ENCODE data around the gene POLR2E.

Gene POLR2E

GRCh38 chr19:1138121-1138520, 42.9 kb upstream of the POLR2E start:
- DNase-seq (ENCODE audit: insufficient read length, low spot score) (no peak), FAIRE-seq (no peak)
- no peak for TF ChIP-seq CTCF (IDR thresholded peaks at IDR 0.05; ENCODE audit: insufficient read depth, missing control alignments)

DNA sequence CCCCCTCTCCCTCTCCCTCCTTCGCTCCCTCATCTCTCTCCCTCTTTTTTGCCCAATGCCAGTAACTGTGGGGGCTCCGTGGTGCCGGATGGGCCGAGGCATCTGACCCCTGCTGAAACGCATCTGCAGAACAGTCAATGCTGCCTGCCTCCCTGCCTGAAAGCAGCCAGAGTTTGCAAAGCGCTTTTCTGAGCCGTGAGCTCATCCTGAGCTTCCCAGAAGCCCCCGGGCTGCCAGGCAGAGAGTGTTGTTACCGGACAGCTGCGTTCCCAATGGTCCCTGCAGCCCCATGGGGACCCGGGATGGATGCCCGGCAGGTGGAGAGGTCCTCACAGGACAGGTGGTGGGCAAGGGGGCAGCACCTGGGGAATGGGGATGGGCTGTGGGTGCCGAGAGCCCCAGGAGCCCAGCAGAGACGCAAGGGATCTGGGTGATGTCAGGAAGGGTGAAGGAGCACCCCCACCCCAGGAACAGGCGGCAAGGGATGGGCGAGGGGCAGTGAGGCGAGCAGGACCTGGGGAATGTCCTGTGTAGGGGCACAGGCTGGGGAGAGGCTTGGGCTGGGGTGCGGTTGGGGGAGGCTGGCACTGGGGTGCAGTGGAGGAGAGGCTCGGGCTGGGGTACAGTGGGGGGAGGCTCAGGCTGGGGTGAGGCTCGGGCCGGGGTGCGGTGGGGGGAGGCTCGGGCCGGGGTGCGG, 41.6 kb upstream of the POLR2E start:
- DNase-seq (ENCODE audit: insufficient read length, low spot score) = no peak

GRCh38 chr19:1136201-1136600, 41.0 kb upstream of the POLR2E start:
- no peak for TF ChIP-seq CTCF (IDR thresholded peaks at IDR 0.05; ENCODE audit: insufficient read depth, missing control alignments)
- FAIRE-seq (no peak), DNase-seq (ENCODE audit: insufficient read length, low spot score) (no peak)

More for the DNA sequence above, 41.6 kb upstream of the POLR2E start:
- no peak for FAIRE-seq
- no peak for TF ChIP-seq CTCF (IDR thresholded peaks at IDR 0.05; ENCODE audit: insufficient read depth, missing control alignments)

- DNase-seq (ENCODE audit: insufficient read length, low spot score) (no peak), FAIRE-seq (no peak)
- TF ChIP-seq CTCF (IDR thresholded peaks at IDR 0.05; ENCODE audit: insufficient read depth, missing control alignments) = no peak
These were observed 40.3 kb upstream of the POLR2E start for GRCh38 chr19:1135454-1135853.

GRCh38 chr19:1134431-1134830, 39.3 kb upstream of the POLR2E start:
- no peak for TF ChIP-seq CTCF (IDR thresholded peaks at IDR 0.05; ENCODE audit: insufficient read depth, missing control alignments)
- DNase-seq (ENCODE audit: insufficient read length, low spot score) = no peak
- FAIRE-seq = no peak

DNA sequence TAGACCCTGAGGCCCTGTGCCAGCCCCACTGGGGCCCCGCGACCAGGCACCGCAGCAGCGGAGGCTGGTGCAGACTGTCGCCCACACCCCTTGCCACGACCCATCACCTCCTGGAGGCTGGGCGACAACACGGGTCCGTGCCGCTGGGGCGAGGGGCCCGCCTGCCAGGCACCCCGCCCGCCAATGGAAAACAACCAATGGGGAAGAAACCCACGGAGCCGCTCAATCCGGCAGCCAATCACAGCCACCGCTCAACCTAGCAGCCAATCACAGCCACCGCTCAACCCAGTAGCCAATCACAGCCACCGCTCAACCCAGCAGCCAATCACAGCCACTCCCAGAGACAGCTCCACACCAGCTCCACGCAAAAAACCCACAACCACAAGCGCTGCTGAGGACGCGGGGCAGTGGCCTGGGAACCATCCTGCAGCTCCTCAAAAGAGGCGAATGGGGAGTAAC, 38.3 kb upstream of the POLR2E start:
- TF ChIP-seq CTCF (IDR thresholded peaks at IDR 0.05; ENCODE audit: insufficient read depth, missing control alignments) = no peak
- FAIRE-seq (no peak), DNase-seq (ENCODE audit: insufficient read length, low spot score) (no peak)

DNA sequence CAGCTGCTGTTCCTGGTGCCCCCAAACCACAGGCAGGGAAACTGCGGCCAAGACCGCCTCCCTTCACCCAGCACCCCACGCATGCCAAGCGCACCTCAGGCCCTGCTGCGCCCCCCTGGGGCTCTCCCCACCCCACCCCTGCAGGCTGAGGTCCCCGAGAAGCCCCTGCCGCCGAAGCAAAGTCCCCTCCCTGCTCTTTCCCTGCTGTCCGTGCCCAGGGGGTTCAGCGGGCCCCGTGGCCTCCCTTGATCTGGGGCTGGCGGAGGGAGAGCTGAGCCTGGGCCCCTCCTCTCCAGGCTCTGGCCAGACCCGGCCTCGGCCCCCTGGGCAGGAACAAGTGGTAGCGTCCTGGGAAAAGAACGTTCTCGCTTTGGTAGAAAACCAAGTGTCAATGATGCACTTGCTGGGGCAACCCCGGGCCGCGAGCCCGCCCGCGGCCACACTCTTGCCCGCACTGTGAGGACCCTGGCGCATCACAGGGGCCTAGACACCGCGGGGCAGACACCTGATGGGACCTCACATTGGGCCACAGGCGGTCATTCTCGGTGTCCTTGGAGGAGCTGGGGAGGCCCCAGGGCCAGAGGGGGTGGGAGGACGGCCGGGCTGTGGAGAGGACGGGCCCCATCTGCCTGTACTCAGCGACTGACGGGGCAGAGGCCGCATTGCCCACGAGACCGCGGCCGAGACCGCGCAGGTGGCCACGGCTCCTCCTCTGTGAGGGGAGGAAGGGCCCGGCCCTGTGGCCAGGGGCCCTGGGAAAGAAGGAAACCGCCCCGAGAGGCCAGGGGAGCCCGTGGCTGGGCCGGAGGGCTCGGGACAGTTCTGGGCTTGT, 37.6 kb upstream of the POLR2E start:
- TF ChIP-seq CTCF (IDR thresholded peaks at IDR 0.05; ENCODE audit: insufficient read depth, missing control alignments) = no peak
- FAIRE-seq (no peak), DNase-seq (ENCODE audit: insufficient read length, low spot score) (no peak)
